Vagina (tissue), 2 donors: Measurements from ENCODE around the gene FRS2.

Experiments
- POLR2A ChIP-seq, 2 donors: fragments of 450-650 bp; IDR thresholded peaks; one replicate each; pipeline ENCODE4 v1.6.1; 2017; ENCODE audit warnings: antibody characterized with exemption in 2 of 2, mild to moderate bottlenecking in 2 of 2, moderate library complexity in 2 of 2
- POLR2AphosphoS5 ChIP-seq, 2 donors: sonication (generic); formaldehyde crosslinking; IDR thresholded peaks; one replicate each; pipeline ENCODE4 v1.9.0; 2017; ENCODE audit warnings: antibody characterized with exemption in 2 of 2, mild to moderate bottlenecking in 2 of 2, low read depth in 1 of 2; ENCODE audit not compliant: insufficient read depth in 1 of 2
- TF ChIP-seq, protein P1 (sequence below), 3 experiments: fragments of 450-650 bp in 2 of 3; fragments of 200-600 bp in 1 of 3; sonication (generic) in 1 of 3; IDR thresholded peaks; one replicate each; pipeline ENCODE4 v1.5.1; 2017 to 2019; ENCODE audit warnings: antibody characterized with exemption in 3 of 3, mild to moderate bottlenecking in 2 of 3, moderate library complexity in 2 of 3

DNA sequence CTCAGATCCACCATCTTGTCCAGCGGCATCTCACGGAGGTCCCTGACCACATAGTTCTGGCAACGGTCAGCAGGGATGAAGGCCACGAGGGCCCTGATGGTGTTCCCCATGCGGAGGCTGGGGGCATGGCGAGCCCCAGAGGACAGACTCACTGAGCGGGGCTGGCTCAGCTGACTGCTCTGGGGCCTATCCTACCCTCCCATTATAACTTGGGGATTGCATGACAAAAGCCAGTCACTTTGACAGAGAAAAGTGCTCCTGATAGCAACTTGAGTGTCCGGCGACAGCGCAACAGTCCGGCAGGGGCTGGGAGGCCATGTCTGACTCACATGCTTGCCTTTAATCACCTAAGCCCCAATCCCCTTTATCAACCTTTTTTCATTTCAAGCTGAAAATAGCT lies 140.5 kb downstream of the FRS2 start, which contains the start of gene LRRC10:
- TF ChIP-seq, protein P1, sequence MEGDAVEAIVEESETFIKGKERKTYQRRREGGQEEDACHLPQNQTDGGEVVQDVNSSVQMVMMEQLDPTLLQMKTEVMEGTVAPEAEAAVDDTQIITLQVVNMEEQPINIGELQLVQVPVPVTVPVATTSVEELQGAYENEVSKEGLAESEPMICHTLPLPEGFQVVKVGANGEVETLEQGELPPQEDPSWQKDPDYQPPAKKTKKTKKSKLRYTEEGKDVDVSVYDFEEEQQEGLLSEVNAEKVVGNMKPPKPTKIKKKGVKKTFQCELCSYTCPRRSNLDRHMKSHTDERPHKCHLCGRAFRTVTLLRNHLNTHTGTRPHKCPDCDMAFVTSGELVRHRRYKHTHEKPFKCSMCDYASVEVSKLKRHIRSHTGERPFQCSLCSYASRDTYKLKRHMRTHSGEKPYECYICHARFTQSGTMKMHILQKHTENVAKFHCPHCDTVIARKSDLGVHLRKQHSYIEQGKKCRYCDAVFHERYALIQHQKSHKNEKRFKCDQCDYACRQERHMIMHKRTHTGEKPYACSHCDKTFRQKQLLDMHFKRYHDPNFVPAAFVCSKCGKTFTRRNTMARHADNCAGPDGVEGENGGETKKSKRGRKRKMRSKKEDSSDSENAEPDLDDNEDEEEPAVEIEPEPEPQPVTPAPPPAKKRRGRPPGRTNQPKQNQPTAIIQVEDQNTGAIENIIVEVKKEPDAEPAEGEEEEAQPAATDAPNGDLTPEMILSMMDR (IDR thresholded peaks at IDR 0.05) = no peak
- TF ChIP-seq POLR2A (IDR thresholded peaks at IDR 0.05) = no peak
- TF ChIP-seq POLR2AphosphoS5 (IDR thresholded peaks at IDR 0.05; ENCODE audit: insufficient read depth in 1 of 2, low read depth in 1 of 2) = no peak
